ENCODE results near the gene TMSB4X. TPM values are rescaled to one million over a fixed set of nuclear protein-coding genes. Genes with fewer than 3 reads are reported as not detected.
"Not testable (repeated sequence)": the region's sequence is repeated elsewhere in the genome, so short reads cannot be mapped to it uniquely, and the experiment has no call there.

The TMSB4X gene
- total RNA-seq, 1 donor from 2014 or later = 6,544 TPM

GRCh38 chrX:12979616-12980015 lies 4.7 kb downstream of the TMSB4X start:
- no peaks in the 10 kb centered on the region for H3K9me3 Mint-ChIP-seq
- H3K4me3 Mint-ChIP-seq = peak overlapping the region; percentile 97
- peaks cover 50% of the 10 kb centered on the region for H3K4me1 Mint-ChIP-seq (ENCODE audit: low read depth)
- no peak for DNase-seq (ENCODE audit: low spot score)
- no peaks in the 10 kb centered on the region for H3K27me3 Mint-ChIP-seq (ENCODE audit: insufficient read depth)
- intact Hi-C loops (cut with micrococcal nuclease) = loop anchor here (5.0 to 10.0 kb wide), 3 partner anchors 188 to 1045 kb away; partner anchors contain the start of genes GEMIN8, OFD1 and TRAPPC2
- H3K36me3 Mint-ChIP-seq (ENCODE audit: low read depth) = peaks cover 34% of the 10 kb centered on the region
- H3K27ac Mint-ChIP-seq = peak overlapping the region; percentile 98

GRCh38 chrX:12980039-12980438 lies 5.1 kb downstream of the TMSB4X start:
- peak overlapping the region; percentile 98 for H3K27ac Mint-ChIP-seq
- H3K27me3 Mint-ChIP-seq (ENCODE audit: insufficient read depth); intact Hi-C loops (cut with micrococcal nuclease); DNase-seq (ENCODE audit: low spot score); H3K9me3 Mint-ChIP-seq: not testable (repeated sequence)
- H3K4me3 Mint-ChIP-seq = peak overlapping the region; percentile 97
- peaks cover 54% of the 10 kb centered on the region for H3K4me1 Mint-ChIP-seq (ENCODE audit: low read depth)
- peaks cover 32% of the 10 kb centered on the region for H3K36me3 Mint-ChIP-seq (ENCODE audit: low read depth)

- peak overlapping the region; percentile 58 for H3K4me3 Mint-ChIP-seq
- H3K36me3 Mint-ChIP-seq (ENCODE audit: low read depth) = peaks cover 18% of the 10 kb centered on the region
- H3K9me3 Mint-ChIP-seq = peaks cover 4% of the 10 kb centered on the region
- intact Hi-C loops (cut with micrococcal nuclease) = no loop called here
- H3K4me1 Mint-ChIP-seq (ENCODE audit: low read depth) = peaks cover 73% of the 10 kb centered on the region
- DNase-seq (ENCODE audit: low spot score) = no peak
- no peaks in the 10 kb centered on the region for H3K27me3 Mint-ChIP-seq (ENCODE audit: insufficient read depth)
- H3K27ac Mint-ChIP-seq = peak overlapping the region; percentile 83
Observed at GRCh38 chrX:12981880-12982279, 7.0 kb downstream of the TMSB4X start.

- Mint-ChIP-seq H3K36me3 (ENCODE audit: low read depth) (peaks cover 3% of the 10 kb centered on the region), H3K27ac (peak overlapping the region; percentile 93), H3K9me3 (peaks cover 4% of the 10 kb centered on the region), H3K27me3 (ENCODE audit: insufficient read depth) (no peaks in the 10 kb centered on the region), H3K4me1 (ENCODE audit: low read depth) (peaks cover 65% of the 10 kb centered on the region), H3K4me3 (peak overlapping the region; percentile 45)
- intact Hi-C loops (cut with micrococcal nuclease) = loop anchor here (1.0 to 2.0 kb wide), 5 partner anchors 9 to 504 kb away; partner anchors contain the start of gene TMSB4X
- DNase-seq (ENCODE audit: low spot score) = peak; percentile 59
Observed at GRCh38 chrX:12984603-12985319, 9.9 kb downstream of the TMSB4X start.

GRCh38 chrX:12985331-12985730 lies 10.4 kb downstream of the TMSB4X start:
- H3K27ac Mint-ChIP-seq = peak overlapping the region; percentile 93
- intact Hi-C loops (cut with micrococcal nuclease) = loop anchor here (1.0 to 2.0 kb wide), 4 partner anchors 14 to 503 kb away; no protein-coding TSS in a partner anchor
- no peak for DNase-seq (ENCODE audit: low spot score)
- H3K4me3 Mint-ChIP-seq = peak overlapping the region; percentile 38
- peaks cover 3% of the 10 kb centered on the region for H3K36me3 Mint-ChIP-seq (ENCODE audit: low read depth)
- no peaks in the 10 kb centered on the region for H3K27me3 Mint-ChIP-seq (ENCODE audit: insufficient read depth)
- H3K9me3 Mint-ChIP-seq = peaks cover 4% of the 10 kb centered on the region
- peaks cover 63% of the 10 kb centered on the region for H3K4me1 Mint-ChIP-seq (ENCODE audit: low read depth)

- Mint-ChIP-seq H3K4me3 (peak overlapping the region; percentile 62), H3K27me3 (ENCODE audit: insufficient read depth) (no peaks in the 10 kb centered on the region), H3K27ac (peak overlapping the region; percentile 93), H3K36me3 (ENCODE audit: low read depth) (peaks cover 3% of the 10 kb centered on the region), H3K9me3 (peaks cover 4% of the 10 kb centered on the region), H3K4me1 (ENCODE audit: low read depth) (peaks cover 63% of the 10 kb centered on the region)
- intact Hi-C loops (cut with micrococcal nuclease) = no loop called here
- no peak for DNase-seq (ENCODE audit: low spot score)
Observed at GRCh38 chrX:12986164-12986779, 11.4 kb downstream of the TMSB4X start.

- Mint-ChIP-seq H3K27me3 (ENCODE audit: insufficient read depth) (no peaks in the 10 kb centered on the region), H3K4me3 (peak overlapping the region; percentile 62), H3K27ac (peak overlapping the region; percentile 93), H3K4me1 (ENCODE audit: low read depth) (peaks cover 64% of the 10 kb centered on the region), H3K9me3 (peaks cover 9% of the 10 kb centered on the region), H3K36me3 (ENCODE audit: low read depth) (peaks cover 3% of the 10 kb centered on the region)
- no peak for DNase-seq (ENCODE audit: low spot score)
- intact Hi-C loops (cut with micrococcal nuclease) = no loop called here
Observed at GRCh38 chrX:12986886-12987285, 12.0 kb downstream of the TMSB4X start.

GRCh38 chrX:12987340-12987739 lies 12.4 kb downstream of the TMSB4X start:
- peaks cover 61% of the 10 kb centered on the region for H3K4me1 Mint-ChIP-seq (ENCODE audit: low read depth)
- DNase-seq (ENCODE audit: low spot score) = no peak
- H3K36me3 Mint-ChIP-seq (ENCODE audit: low read depth) = peaks cover 3% of the 10 kb centered on the region
- intact Hi-C loops (cut with micrococcal nuclease) = no loop called here
- H3K9me3 Mint-ChIP-seq = peaks cover 9% of the 10 kb centered on the region
- no peak overlapping the region for H3K4me3 Mint-ChIP-seq
- peak overlapping the region; percentile 93 for H3K27ac Mint-ChIP-seq
- no peaks in the 10 kb centered on the region for H3K27me3 Mint-ChIP-seq (ENCODE audit: insufficient read depth)

- peaks cover 9% of the 10 kb centered on the region for H3K9me3 Mint-ChIP-seq
- peak overlapping the region; percentile 7 for H3K27ac Mint-ChIP-seq
- no peak for DNase-seq (ENCODE audit: low spot score)
- no peak overlapping the region for H3K4me3 Mint-ChIP-seq
- peaks cover 3% of the 10 kb centered on the region for H3K36me3 Mint-ChIP-seq (ENCODE audit: low read depth)
- H3K4me1 Mint-ChIP-seq (ENCODE audit: low read depth) = peaks cover 54% of the 10 kb centered on the region
- H3K27me3 Mint-ChIP-seq (ENCODE audit: insufficient read depth) = no peaks in the 10 kb centered on the region
- intact Hi-C loops (cut with micrococcal nuclease) = no loop called here
Observed at GRCh38 chrX:12987900-12988594, 13.1 kb downstream of the TMSB4X start.

- no peak overlapping the region for H3K4me3 Mint-ChIP-seq
- H3K27ac Mint-ChIP-seq = no peak overlapping the region
- peaks cover 9% of the 10 kb centered on the region for H3K9me3 Mint-ChIP-seq
- peaks cover 3% of the 10 kb centered on the region for H3K36me3 Mint-ChIP-seq (ENCODE audit: low read depth)
- DNase-seq (ENCODE audit: low spot score) = no peak
- H3K27me3 Mint-ChIP-seq (ENCODE audit: insufficient read depth) = no peaks in the 10 kb centered on the region
- intact Hi-C loops (cut with micrococcal nuclease) = no loop called here
- H3K4me1 Mint-ChIP-seq (ENCODE audit: low read depth) = peaks cover 46% of the 10 kb centered on the region
Observed at GRCh38 chrX:12988797-12989196, 13.9 kb downstream of the TMSB4X start.

- H3K36me3 Mint-ChIP-seq (ENCODE audit: low read depth) = peaks cover 3% of the 10 kb centered on the region
- peaks cover 40% of the 10 kb centered on the region for H3K4me1 Mint-ChIP-seq (ENCODE audit: low read depth)
- intact Hi-C loops (cut with micrococcal nuclease) = no loop called here
- no peak overlapping the region for H3K4me3 Mint-ChIP-seq
- DNase-seq (ENCODE audit: low spot score) = no peak
- H3K9me3 Mint-ChIP-seq = peaks cover 9% of the 10 kb centered on the region
- no peaks in the 10 kb centered on the region for H3K27me3 Mint-ChIP-seq (ENCODE audit: insufficient read depth)
- no peak overlapping the region for H3K27ac Mint-ChIP-seq
Observed at GRCh38 chrX:12989461-12989860, 14.6 kb downstream of the TMSB4X start.

- no peak overlapping the region for H3K4me3 Mint-ChIP-seq
- DNase-seq (ENCODE audit: low spot score) = no peak
- intact Hi-C loops (cut with micrococcal nuclease) = no loop called here
- peaks cover 5% of the 10 kb centered on the region for H3K9me3 Mint-ChIP-seq
- H3K27ac Mint-ChIP-seq = no peak overlapping the region
- peaks cover 27% of the 10 kb centered on the region for H3K4me1 Mint-ChIP-seq (ENCODE audit: low read depth)
- no peaks in the 10 kb centered on the region for H3K36me3 Mint-ChIP-seq (ENCODE audit: low read depth)
- no peaks in the 10 kb centered on the region for H3K27me3 Mint-ChIP-seq (ENCODE audit: insufficient read depth)
Observed at GRCh38 chrX:12991575-12991974, 16.7 kb downstream of the TMSB4X start.
